ENCODE data around the gene B3GNT2. TPM values are rescaled to one million over a fixed set of nuclear protein-coding genes. Genes with fewer than 3 reads are reported as not detected.

The B3GNT2 gene
- total RNA-seq, 1 donor from 2014 or later, result 29.0 TPM

GRCh38 chr2:62202019-62202722 is 6.3 kb downstream of the B3GNT2 start:
- H3K9me3 Mint-ChIP-seq, result no peaks in the 10 kb centered on the region
- no peak for DNase-seq (ENCODE audit: low spot score)
- peak overlapping the region; percentile 1 for H3K4me3 Mint-ChIP-seq (ENCODE audit: low read depth)
- intact Hi-C loops (cut with micrococcal nuclease), result no loop called here
- peaks cover 22% of the 10 kb centered on the region for H3K36me3 Mint-ChIP-seq (ENCODE audit: low read depth)
- no peaks in the 10 kb centered on the region for H3K27me3 Mint-ChIP-seq (ENCODE audit: low read depth)
- peaks cover 63% of the 10 kb centered on the region for H3K4me1 Mint-ChIP-seq (ENCODE audit: low read depth)
- peak overlapping the region; percentile 46 for H3K27ac Mint-ChIP-seq

- Mint-ChIP-seq H3K27me3 (ENCODE audit: low read depth) (no peaks in the 10 kb centered on the region), H3K27ac (peak overlapping the region; percentile 40), H3K36me3 (ENCODE audit: low read depth) (peaks cover 23% of the 10 kb centered on the region), H3K4me3 (ENCODE audit: low read depth) (no peak overlapping the region), H3K4me1 (ENCODE audit: low read depth) (peaks cover 62% of the 10 kb centered on the region), H3K9me3 (no peaks in the 10 kb centered on the region)
- no peak for DNase-seq (ENCODE audit: low spot score)
- intact Hi-C loops (cut with micrococcal nuclease), result no loop called here
Observed at GRCh38 chr2:62202729-62203128, 6.8 kb downstream of the B3GNT2 start.

- peaks cover 26% of the 10 kb centered on the region for H3K36me3 Mint-ChIP-seq (ENCODE audit: low read depth)
- no peak for DNase-seq (ENCODE audit: low spot score)
- H3K9me3 Mint-ChIP-seq, result no peaks in the 10 kb centered on the region
- no peaks in the 10 kb centered on the region for H3K27me3 Mint-ChIP-seq (ENCODE audit: low read depth)
- no peak overlapping the region for H3K4me3 Mint-ChIP-seq (ENCODE audit: low read depth)
- intact Hi-C loops (cut with micrococcal nuclease), result no loop called here
- no peak overlapping the region for H3K27ac Mint-ChIP-seq
- peaks cover 60% of the 10 kb centered on the region for H3K4me1 Mint-ChIP-seq (ENCODE audit: low read depth)
Observed at GRCh38 chr2:62203459-62203858, 7.5 kb downstream of the B3GNT2 start.

GRCh38 chr2:62204998-62205496 is 9.1 kb downstream of the B3GNT2 start:
- no peak for DNase-seq (ENCODE audit: low spot score)
- Mint-ChIP-seq H3K27me3 (ENCODE audit: low read depth) (no peaks in the 10 kb centered on the region), H3K27ac (peak overlapping the region; percentile 14), H3K4me1 (ENCODE audit: low read depth) (peaks cover 51% of the 10 kb centered on the region), H3K9me3 (peaks cover 3% of the 10 kb centered on the region), H3K4me3 (ENCODE audit: low read depth) (no peak overlapping the region), H3K36me3 (ENCODE audit: low read depth) (peaks cover 36% of the 10 kb centered on the region)
- intact Hi-C loops (cut with micrococcal nuclease), result no loop called here

GRCh38 chr2:62205554-62205953 is 9.6 kb downstream of the B3GNT2 start:
- no peak for DNase-seq (ENCODE audit: low spot score)
- H3K36me3 Mint-ChIP-seq (ENCODE audit: low read depth), result peaks cover 39% of the 10 kb centered on the region
- intact Hi-C loops (cut with micrococcal nuclease), result no loop called here
- H3K27me3 Mint-ChIP-seq (ENCODE audit: low read depth), result no peaks in the 10 kb centered on the region
- no peak overlapping the region for H3K4me3 Mint-ChIP-seq (ENCODE audit: low read depth)
- H3K27ac Mint-ChIP-seq, result no peak overlapping the region
- H3K9me3 Mint-ChIP-seq, result peaks cover 6% of the 10 kb centered on the region
- peaks cover 48% of the 10 kb centered on the region for H3K4me1 Mint-ChIP-seq (ENCODE audit: low read depth)

GRCh38 chr2:62206024-62206423 is 10.1 kb downstream of the B3GNT2 start:
- H3K27ac Mint-ChIP-seq, result no peak overlapping the region
- H3K4me1 Mint-ChIP-seq (ENCODE audit: low read depth), result peaks cover 43% of the 10 kb centered on the region
- DNase-seq (ENCODE audit: low spot score), result no peak
- peaks cover 6% of the 10 kb centered on the region for H3K9me3 Mint-ChIP-seq
- intact Hi-C loops (cut with micrococcal nuclease), result no loop called here
- no peaks in the 10 kb centered on the region for H3K27me3 Mint-ChIP-seq (ENCODE audit: low read depth)
- no peak overlapping the region for H3K4me3 Mint-ChIP-seq (ENCODE audit: low read depth)
- H3K36me3 Mint-ChIP-seq (ENCODE audit: low read depth), result peaks cover 43% of the 10 kb centered on the region

GRCh38 chr2:62207491-62207890 is 11.6 kb downstream of the B3GNT2 start:
- Mint-ChIP-seq H3K9me3 (peaks cover 20% of the 10 kb centered on the region), H3K36me3 (ENCODE audit: low read depth) (peaks cover 58% of the 10 kb centered on the region), H3K4me3 (ENCODE audit: low read depth) (no peak overlapping the region), H3K27ac (no peak overlapping the region), H3K4me1 (ENCODE audit: low read depth) (peaks cover 28% of the 10 kb centered on the region), H3K27me3 (ENCODE audit: low read depth) (no peaks in the 10 kb centered on the region)
- no peak for DNase-seq (ENCODE audit: low spot score)
- intact Hi-C loops (cut with micrococcal nuclease), result no loop called here

- intact Hi-C loops (cut with micrococcal nuclease), result no loop called here
- DNase-seq (ENCODE audit: low spot score), result no peak
- Mint-ChIP-seq H3K27ac (no peak overlapping the region), H3K4me3 (ENCODE audit: low read depth) (no peak overlapping the region), H3K27me3 (ENCODE audit: low read depth) (no peaks in the 10 kb centered on the region), H3K9me3 (peaks cover 23% of the 10 kb centered on the region), H3K4me1 (ENCODE audit: low read depth) (peaks cover 22% of the 10 kb centered on the region), H3K36me3 (ENCODE audit: low read depth) (peaks cover 61% of the 10 kb centered on the region)
Observed at GRCh38 chr2:62208074-62208757, 12.3 kb downstream of the B3GNT2 start.

GRCh38 chr2:62208758-62209114 is 12.8 kb downstream of the B3GNT2 start:
- peaks cover 23% of the 10 kb centered on the region for H3K9me3 Mint-ChIP-seq
- H3K4me3 Mint-ChIP-seq (ENCODE audit: low read depth), result no peak overlapping the region
- DNase-seq (ENCODE audit: low spot score), result no peak
- intact Hi-C loops (cut with micrococcal nuclease), result no loop called here
- H3K4me1 Mint-ChIP-seq (ENCODE audit: low read depth), result peaks cover 16% of the 10 kb centered on the region
- H3K27ac Mint-ChIP-seq, result peak overlapping the region; percentile 54
- no peaks in the 10 kb centered on the region for H3K27me3 Mint-ChIP-seq (ENCODE audit: low read depth)
- peaks cover 66% of the 10 kb centered on the region for H3K36me3 Mint-ChIP-seq (ENCODE audit: low read depth)

GRCh38 chr2:62209427-62209991 is 13.6 kb downstream of the B3GNT2 start:
- H3K27ac Mint-ChIP-seq, result no peak overlapping the region
- peaks cover 23% of the 10 kb centered on the region for H3K9me3 Mint-ChIP-seq
- no peak overlapping the region for H3K4me3 Mint-ChIP-seq (ENCODE audit: low read depth)
- H3K36me3 Mint-ChIP-seq (ENCODE audit: low read depth), result peaks cover 74% of the 10 kb centered on the region
- no peak for DNase-seq (ENCODE audit: low spot score)
- intact Hi-C loops (cut with micrococcal nuclease), result no loop called here
- no peaks in the 10 kb centered on the region for H3K27me3 Mint-ChIP-seq (ENCODE audit: low read depth)
- H3K4me1 Mint-ChIP-seq (ENCODE audit: low read depth), result peaks cover 22% of the 10 kb centered on the region

GRCh38 chr2:62215306-62216064 is 19.6 kb downstream of the B3GNT2 start:
- intact Hi-C loops (cut with micrococcal nuclease), result no loop called here
- Mint-ChIP-seq H3K9me3 (peaks cover 21% of the 10 kb centered on the region), H3K4me3 (ENCODE audit: low read depth) (no peak overlapping the region), H3K27me3 (ENCODE audit: low read depth) (no peaks in the 10 kb centered on the region), H3K36me3 (ENCODE audit: low read depth) (peaks cover 67% of the 10 kb centered on the region), H3K4me1 (ENCODE audit: low read depth) (peaks cover 37% of the 10 kb centered on the region), H3K27ac (no peak overlapping the region)
- no peak for DNase-seq (ENCODE audit: low spot score)

GRCh38 chr2:62216113-62216512 is 20.2 kb downstream of the B3GNT2 start:
- peaks cover 69% of the 10 kb centered on the region for H3K36me3 Mint-ChIP-seq (ENCODE audit: low read depth)
- H3K27me3 Mint-ChIP-seq (ENCODE audit: low read depth), result no peaks in the 10 kb centered on the region
- no peak overlapping the region for H3K27ac Mint-ChIP-seq
- no peak overlapping the region for H3K4me3 Mint-ChIP-seq (ENCODE audit: low read depth)
- H3K4me1 Mint-ChIP-seq (ENCODE audit: low read depth), result peaks cover 43% of the 10 kb centered on the region
- H3K9me3 Mint-ChIP-seq, result peaks cover 21% of the 10 kb centered on the region
- intact Hi-C loops (cut with micrococcal nuclease), result no loop called here
- no peak for DNase-seq (ENCODE audit: low spot score)

Measured in activated T-helper 2 cell treated with anti-CD3 and anti-CD28 coated beads, Interferon-gamma antibody, Interleukin-2, Interleukin-4, amounts not matched to agents 10 μg/mL and 5 μg/mL and 100 μg/mL, durations not matched to agents 14 hours and 24 hours and 36 hours (primary cell).